DMS153 treated with DMSO at 0.1 percent for 48 hours (cell line): ENCODE measurements around the gene VWF.
A peak's percentile ranks its signal among the peaks of the same experiment; 100 is the strongest.
"Not testable (repeated sequence)": the region's sequence is repeated elsewhere in the genome, so short reads cannot be mapped to it uniquely, and the experiment has no call there.

Experiments used
- DNase-seq: peaks from one replicate; lab custom pipeline; 2025; ENCODE audit not compliant: unreplicated experiment; lab: John Stamatoyannopoulos, UW

VWF gene

GRCh38 chr12:6038160-6038559, 86.3 kb downstream of the VWF start:
- DNase-seq, result peak; percentile 52

- DNase-seq, result no peak
Measured at GRCh38 chr12:6037459-6037858, 87.0 kb downstream of the VWF start.

GRCh38 chr12:6036509-6036908, 88.0 kb downstream of the VWF start:
- DNase-seq, result no peak

- DNase-seq, result no peak
Measured at GRCh38 chr12:6034596-6034995, 89.9 kb downstream of the VWF start.

GRCh38 chr12:6033546-6033945, 90.9 kb downstream of the VWF start:
- no peak for DNase-seq

- DNase-seq, result no peak
Measured at GRCh38 chr12:6032726-6033125, 91.7 kb downstream of the VWF start.

- DNase-seq, result no peak
Measured at GRCh38 chr12:6031001-6031400, 93.5 kb downstream of the VWF start.

GRCh38 chr12:6030081-6030480, 94.4 kb downstream of the VWF start:
- no peak for DNase-seq

- DNase-seq, result no peak
Measured at GRCh38 chr12:6029401-6029800, 95.1 kb downstream of the VWF start.

- DNase-seq, result no peak
Measured at GRCh38 chr12:6026998-6027397, 97.5 kb downstream of the VWF start.

GRCh38 chr12:6025703-6026298, 98.7 kb downstream of the VWF start:
- DNase-seq, result not testable (repeated sequence)

- DNase-seq, result not testable (repeated sequence)
Measured at GRCh38 chr12:6024066-6024465, 100.4 kb downstream of the VWF start.

- no peak for DNase-seq
Measured at GRCh38 chr12:6020930-6021329, 103.5 kb downstream of the VWF start.

- DNase-seq, result not testable (repeated sequence)
Measured at GRCh38 chr12:6020511-6020910, 104.0 kb downstream of the VWF start.

- not testable (repeated sequence) for DNase-seq
Measured at GRCh38 chr12:6019256-6019655, 105.2 kb downstream of the VWF start.

GRCh38 chr12:6018265-6018664, 106.2 kb downstream of the VWF start:
- DNase-seq, result no peak

- DNase-seq, result no peak
Measured at GRCh38 chr12:6016756-6017155, 107.7 kb downstream of the VWF start.

GRCh38 chr12:6016004-6016403, 108.5 kb downstream of the VWF start:
- not testable (repeated sequence) for DNase-seq

GRCh38 chr12:6015271-6015670, 109.2 kb downstream of the VWF start:
- not testable (repeated sequence) for DNase-seq

- not testable (repeated sequence) for DNase-seq
Measured at GRCh38 chr12:6010631-6011350, 113.7 kb downstream of the VWF start.

- DNase-seq, result no peak
Measured at GRCh38 chr12:5997260-5997659, 127.2 kb downstream of the VWF start.

- no peak for DNase-seq
Measured at GRCh38 chr12:5996459-5996858, 128.0 kb downstream of the VWF start.

- no peak for DNase-seq
Measured at GRCh38 chr12:5989621-5990020, 134.8 kb downstream of the VWF start.
